ENCODE data around the gene ORC5. TPM values are rescaled to one million over a fixed set of nuclear protein-coding genes. Genes with fewer than 3 reads are reported as not detected.

Gene ORC5
- polyA plus RNA-seq, 1 donor (not counting 4 experiments of a cell fraction or from before 2014, with no cell fraction given): 17.9 TPM

DNA sequence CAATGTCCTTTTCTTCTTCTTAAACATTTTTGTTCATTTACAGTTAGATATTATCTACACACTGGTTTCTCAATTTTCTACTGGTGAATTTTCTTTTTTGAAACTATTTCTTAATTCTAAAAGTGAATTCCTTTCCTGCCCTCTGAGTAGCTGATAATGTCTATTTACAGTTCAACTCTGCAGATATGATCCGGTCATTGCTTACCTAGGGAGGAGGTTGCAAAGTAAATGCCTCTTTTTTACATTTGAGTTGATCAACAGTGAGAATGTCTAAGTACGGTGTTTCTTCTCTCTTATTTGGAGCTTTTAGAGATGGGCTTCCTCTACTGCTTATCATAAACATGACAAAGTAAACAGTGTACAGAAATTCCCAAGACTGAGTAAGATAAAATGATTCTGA lies 20.6 kb upstream of the ORC5 start:
- FAIRE-seq: no peak
- dilution Hi-C loops (cut with MboI; ENCODE audit: extremely low pct_ligation_motif_present, low sequenced_read_pairs): no loop called here

GRCh38 chr7:104225451-104225850 lies 17.6 kb upstream of the ORC5 start:
- H3K4me2 ChIP-seq (ENCODE audit: control insufficient read depth, extremely low read depth, insufficient read depth, low read depth, low read length): no peak overlapping the region
- H3K4me1 ChIP-seq (ENCODE audit: control insufficient read depth, extremely low read depth, insufficient read depth, low read length): peaks cover 8% of the 10 kb centered on the region
- DNase-seq (ENCODE audit: low read depth, low spot score): no peak
- no peak overlapping the region for H3K9ac ChIP-seq (ENCODE audit: control insufficient read depth, extremely low read depth, insufficient read depth, low read length)
- no peak overlapping the region for H2AFZ ChIP-seq (ENCODE audit: control insufficient read depth, low read length)
- no peaks in the 10 kb centered on the region for H4K20me1 ChIP-seq (ENCODE audit: control insufficient read depth, extremely low read depth, insufficient read depth, low read length)
- dilution Hi-C loops (cut with MboI; ENCODE audit: extremely low pct_ligation_motif_present, low sequenced_read_pairs): no loop called here
- TF ChIP-seq, protein P1, sequence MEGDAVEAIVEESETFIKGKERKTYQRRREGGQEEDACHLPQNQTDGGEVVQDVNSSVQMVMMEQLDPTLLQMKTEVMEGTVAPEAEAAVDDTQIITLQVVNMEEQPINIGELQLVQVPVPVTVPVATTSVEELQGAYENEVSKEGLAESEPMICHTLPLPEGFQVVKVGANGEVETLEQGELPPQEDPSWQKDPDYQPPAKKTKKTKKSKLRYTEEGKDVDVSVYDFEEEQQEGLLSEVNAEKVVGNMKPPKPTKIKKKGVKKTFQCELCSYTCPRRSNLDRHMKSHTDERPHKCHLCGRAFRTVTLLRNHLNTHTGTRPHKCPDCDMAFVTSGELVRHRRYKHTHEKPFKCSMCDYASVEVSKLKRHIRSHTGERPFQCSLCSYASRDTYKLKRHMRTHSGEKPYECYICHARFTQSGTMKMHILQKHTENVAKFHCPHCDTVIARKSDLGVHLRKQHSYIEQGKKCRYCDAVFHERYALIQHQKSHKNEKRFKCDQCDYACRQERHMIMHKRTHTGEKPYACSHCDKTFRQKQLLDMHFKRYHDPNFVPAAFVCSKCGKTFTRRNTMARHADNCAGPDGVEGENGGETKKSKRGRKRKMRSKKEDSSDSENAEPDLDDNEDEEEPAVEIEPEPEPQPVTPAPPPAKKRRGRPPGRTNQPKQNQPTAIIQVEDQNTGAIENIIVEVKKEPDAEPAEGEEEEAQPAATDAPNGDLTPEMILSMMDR (optimal IDR thresholded peaks at IDR 0.05 in 1 of 3, IDR thresholded peaks at IDR 0.05 in 1 of 3, conservative IDR thresholded peaks at IDR 0.05 in 1 of 3; ENCODE audit: extremely low read depth in 1 of 3, insufficient read depth in 2 of 3, low read length in 3 of 3): no peak
- no peak for TF ChIP-seq EZH2 (IDR thresholded peaks at IDR 0.05; ENCODE audit: low read length)
- no peaks in the 10 kb centered on the region for H3K9me1 ChIP-seq (ENCODE audit: control insufficient read depth, extremely low read depth, insufficient read depth, low read length)
- no peaks in the 10 kb centered on the region for H3K27me3 ChIP-seq (ENCODE audit: control insufficient read depth, extremely low read depth, insufficient read depth, low read length)
- no peaks in the 10 kb centered on the region for H3K9me3 ChIP-seq (ENCODE audit: control insufficient read depth, low read depth, low read length)
- H3K79me2 ChIP-seq (ENCODE audit: control insufficient read depth, insufficient read depth, low read length): no peaks in the 10 kb centered on the region
- FAIRE-seq: no peak
- no peaks in the 10 kb centered on the region for H3K36me3 ChIP-seq (ENCODE audit: control insufficient read depth in 2 of 2, extremely low read depth in 1 of 2, insufficient read depth in 2 of 2, low read length in 2 of 2)
- no peak overlapping the region for H3K4me3 ChIP-seq (ENCODE audit: control insufficient read depth in 2 of 3, extremely low read depth in 1 of 3, insufficient read depth in 2 of 3, low read depth in 1 of 3, low read length in 3 of 3)
- no peak overlapping the region for H3K27ac ChIP-seq (ENCODE audit: control insufficient read depth, insufficient read depth, low read length)

More for the DNA sequence above, 20.6 kb upstream of the ORC5 start:
- Histone ChIP-seq H4K20me1 (ENCODE audit: control insufficient read depth, extremely low read depth, insufficient read depth, low read length) (no peaks in the 10 kb centered on the region), H2AFZ (ENCODE audit: control insufficient read depth, low read length) (no peak overlapping the region), H3K27me3 (ENCODE audit: control insufficient read depth, extremely low read depth, insufficient read depth, low read length) (peaks cover 3% of the 10 kb centered on the region), H3K9ac (ENCODE audit: control insufficient read depth, extremely low read depth, insufficient read depth, low read length) (no peak overlapping the region), H3K4me1 (ENCODE audit: control insufficient read depth, extremely low read depth, insufficient read depth, low read length) (peaks cover 8% of the 10 kb centered on the region), H3K9me3 (ENCODE audit: control insufficient read depth, low read depth, low read length) (no peaks in the 10 kb centered on the region), H3K4me3 (ENCODE audit: control insufficient read depth in 2 of 3, extremely low read depth in 1 of 3, insufficient read depth in 2 of 3, low read depth in 1 of 3, low read length in 3 of 3) (no peak overlapping the region), H3K9me1 (ENCODE audit: control insufficient read depth, extremely low read depth, insufficient read depth, low read length) (no peaks in the 10 kb centered on the region), H3K27ac (ENCODE audit: control insufficient read depth, insufficient read depth, low read length) (no peak overlapping the region), H3K36me3 (ENCODE audit: control insufficient read depth in 2 of 2, extremely low read depth in 1 of 2, insufficient read depth in 2 of 2, low read length in 2 of 2) (no peaks in the 10 kb centered on the region), H3K79me2 (ENCODE audit: control insufficient read depth, insufficient read depth, low read length) (no peaks in the 10 kb centered on the region), H3K4me2 (ENCODE audit: control insufficient read depth, extremely low read depth, insufficient read depth, low read depth, low read length) (no peak overlapping the region)
- no peak for DNase-seq (ENCODE audit: low read depth, low spot score)
- no peak for TF ChIP-seq EZH2 (IDR thresholded peaks at IDR 0.05; ENCODE audit: low read length)
- TF ChIP-seq, protein P1 (optimal IDR thresholded peaks at IDR 0.05 in 1 of 3, IDR thresholded peaks at IDR 0.05 in 1 of 3, conservative IDR thresholded peaks at IDR 0.05 in 1 of 3; ENCODE audit: extremely low read depth in 1 of 3, insufficient read depth in 2 of 3, low read length in 3 of 3): no peak

Data from keratinocyte (primary cell).